HepG2 (cell line): ENCODE results near the gene ARFGEF3. TPM values are rescaled to one million over a fixed set of nuclear protein-coding genes. Genes with fewer than 3 reads are reported as not detected.

Source experiments
- ELF1 ChIP-seq: sonication (generic); formaldehyde crosslinking; IDR thresholded peaks from 2 replicates; pipeline ENCODE4 v1.4.0; 2020; ENCODE audit warnings: missing genetic modification reagents
- HMGXB4 ChIP-seq, 2 experiments: sonication (generic) in 1 of 2; formaldehyde crosslinking in 1 of 2; IDR thresholded peaks; 2 replicates each; pipeline versions ENCODE4 v1.4.0 to v1.6.1; 2018 to 2020; ENCODE audit warnings: missing genetic modification reagents in 2 of 2, borderline replicate concordance in 1 of 2, low read depth in 1 of 2, mild to moderate bottlenecking in 1 of 2, missing biosample characterization in 1 of 2
- MAFK ChIP-seq, 2 experiments: IDR thresholded peaks in 1 of 2; conservative IDR thresholded peaks in 1 of 2; 2 replicates each; pipeline ENCODE4 v1.6.1; 2011; ENCODE audit warnings: improper control_type of control experiment in 2 of 2, low read length in 2 of 2
- MED8 ChIP-seq: sonication (generic); formaldehyde crosslinking; IDR thresholded peaks from 2 replicates; pipeline ENCODE4 v1.8.1; 2023; ENCODE audit warnings: mild to moderate bottlenecking, missing genetic modification reagents; ENCODE audit not compliant: insufficient replicate concordance
- MTF1 ChIP-seq: sonication (generic); formaldehyde crosslinking; IDR thresholded peaks from 2 replicates; pipeline ENCODE4 v1.5.0; 2020; ENCODE audit warnings: missing genetic modification reagents
- NR2C2 ChIP-seq: sonication (generic); formaldehyde crosslinking; IDR thresholded peaks from 2 replicates; pipeline ENCODE4 v1.4.0; 2020; ENCODE audit warnings: missing genetic modification reagents, mild to moderate bottlenecking, moderate library complexity, borderline replicate concordance
- RFX1 ChIP-seq: fragments of 450-650 bp; IDR thresholded peaks from 2 replicates; pipeline ENCODE4 v1.6.1; 2017
- STAG1 ChIP-seq: sonication (generic); formaldehyde crosslinking; IDR thresholded peaks from 2 replicates; pipeline ENCODE4 v1.4.0; 2020; ENCODE audit warnings: missing genetic modification reagents
- TAF15 ChIP-seq: fragments of 200-400 bp; formaldehyde crosslinking; IDR thresholded peaks from one replicate; pipeline ENCODE4 v1.6.1; 2018; ENCODE audit warnings: mild to moderate bottlenecking, low read depth, low read length; ENCODE audit not compliant: poor library complexity, severe bottlenecking
- TARDBP ChIP-seq: sonication (generic); formaldehyde crosslinking; IDR thresholded peaks from 2 replicates; pipeline ENCODE4 v1.8.0; 2022; ENCODE audit warnings: mild to moderate bottlenecking, missing genetic modification reagents
- ZNF138 ChIP-seq: sonication (generic); formaldehyde crosslinking; IDR thresholded peaks from 2 replicates; pipeline ENCODE4 v1.5.0; 2020; ENCODE audit warnings: mild to moderate bottlenecking, low read depth, missing genetic modification reagents
- ZNF431 ChIP-seq: sonication (generic); formaldehyde crosslinking; IDR thresholded peaks from 2 replicates; pipeline ENCODE4 v1.9.0; 2022; ENCODE audit warnings: missing genetic modification reagents, low read depth, mild to moderate bottlenecking, borderline replicate concordance
- ZNF512 ChIP-seq: sonication (generic); formaldehyde crosslinking; IDR thresholded peaks from 2 replicates; pipeline ENCODE4 v1.4.0; 2020; ENCODE audit warnings: mild to moderate bottlenecking, missing genetic modification reagents
- ZNF563 ChIP-seq: sonication (generic); formaldehyde crosslinking; IDR thresholded peaks from 2 replicates; pipeline ENCODE4 v1.8.0; 2022; ENCODE audit warnings: mild to moderate bottlenecking, moderate library complexity, missing genetic modification reagents
- ZSCAN12 ChIP-seq: sonication (generic); formaldehyde crosslinking; IDR thresholded peaks from 2 replicates; pipeline ENCODE4 v1.9.0; 2021; ENCODE audit warnings: mild to moderate bottlenecking, missing genetic modification reagents
- polyA plus RNA-seq, 8 experiments: library from polyadenylated mRNA; depleted of rRNA in 3 of 8; stranded (reverse) in 7 of 8; unstranded in 1 of 8; fragments of >200 nt; fragmentation: Illumina TruSeq in 4 of 8; extraction: Trizol in 4 of 8; gene quantifications; 2 replicates each; pipeline versions ENCODE4 v1.2.1 to v1.2.3, GENCODE V29; 2011 to 2016; ENCODE audit warnings: low read depth in 4 of 8, missing spikeins in 1 of 8, mixed read lengths in 1 of 8; ENCODE audit not compliant: insufficient read depth in 1 of 8
- total RNA-seq, 5 experiments: library from RNA; depleted of rRNA; stranded (reverse); fragments of >200 nt; fragmentation: Illumina TruSeq; extraction: Trizol; gene quantifications; 2 replicates each; pipeline ENCODE4 v1.2.3, GENCODE V29; 2016; ENCODE audit warnings: low read depth in 1 of 5
- TF ChIP-seq, protein P1 (sequence below): sonication (generic); formaldehyde crosslinking; IDR thresholded peaks from 2 replicates; pipeline ENCODE4 v1.8.1; 2022; ENCODE audit warnings: low read depth, mild to moderate bottlenecking, missing genetic modification reagents
- TF ChIP-seq, protein P2 (sequence below), 2 experiments: IDR thresholded peaks; 2 replicates each; pipeline ENCODE4 v1.6.1; 2011 to 2012; ENCODE audit warnings: low read length in 2 of 2, borderline replicate concordance in 1 of 2, low read depth in 1 of 2, mild to moderate bottlenecking in 1 of 2, moderate library complexity in 1 of 2
- TF ChIP-seq, protein P3 (sequence below): IDR thresholded peaks from 2 replicates; pipeline ENCODE4 v1.6.1; 2016; ENCODE audit warnings: missing genetic modification reagents, missing compliant biosample characterization

Gene ARFGEF3
- total and polyA plus RNA-seq, 2 of the 13 experiments (the other 11 are each of a cell fraction or from before 2014, with no cell fraction given) = 0.60 to 2.6 TPM

DNA sequence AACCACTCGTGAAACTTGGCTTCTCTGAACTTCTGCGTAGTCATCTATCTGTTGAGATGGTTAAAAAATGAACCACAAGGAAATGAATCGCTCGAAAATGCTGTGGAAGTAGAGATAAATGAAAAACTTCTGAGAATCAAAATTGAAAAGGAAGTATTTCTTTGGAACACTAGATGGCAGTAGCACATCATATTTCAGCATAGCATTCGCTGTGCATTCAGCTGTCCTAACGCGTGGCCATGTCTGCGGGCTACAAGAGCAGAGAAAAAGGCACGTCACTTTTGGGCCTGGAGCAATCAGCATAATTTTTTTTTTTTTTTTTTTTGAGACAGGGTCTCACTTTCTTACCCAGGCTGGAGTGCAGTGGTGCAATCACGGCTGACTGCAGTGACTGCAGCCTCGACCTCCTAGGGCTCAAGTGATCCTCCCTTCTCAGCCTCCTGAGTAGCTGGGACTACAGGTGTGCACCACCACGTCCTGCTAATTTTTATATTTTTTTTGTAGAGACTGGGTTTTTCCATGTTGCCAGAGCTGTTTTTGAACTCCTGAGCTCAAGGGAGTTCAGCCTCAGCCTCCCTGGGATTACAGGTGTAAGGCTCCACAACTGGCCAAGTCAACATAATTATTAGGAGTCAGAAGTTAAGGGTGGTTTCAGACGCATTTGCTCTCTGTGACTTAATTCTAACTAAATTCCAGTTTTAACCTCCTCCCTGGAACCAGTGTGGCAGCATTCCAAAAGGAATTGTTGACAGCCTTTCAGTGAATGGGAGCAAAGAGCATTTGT, 45.7 kb upstream of the ARFGEF3 start (continued):
- TF ChIP-seq MAFK (conservative IDR thresholded peaks at IDR 0.05 in 1 of 2, IDR thresholded peaks at IDR 0.05 in 1 of 2; ENCODE audit: low read length in 2 of 2) (peak in 1 of 2 experiments; percentile 18; a peak in 1 of 4 replicates), HMGXB4 (CRISPR knock-in tag; IDR thresholded peaks at IDR 0.05; ENCODE audit: borderline replicate concordance in 1 of 2, low read depth in 1 of 2) (peak; percentile 45 to 79; a peak in 2 of 4 replicates), TAF15 (no peak), TARDBP (CRISPR knock-in tag) (no peak), ZSCAN12 (no peak), NR2C2 (CRISPR knock-in tag) (no peak), MTF1 (CRISPR knock-in tag) (no peak), STAG1 (peak; percentile 98), RFX1 (no peak), MED8 (CRISPR knock-in tag) (no peak), ZNF431 (CRISPR knock-in tag) (no peak), ZNF138 (CRISPR knock-in tag) (no peak), ZNF512 (CRISPR knock-in tag) (no peak), ZNF563 (CRISPR knock-in tag) (no peak), ELF1 (CRISPR knock-in tag) (0 out of 2 replicates have a peak, but pooled peaks have one; percentile 17)
- TF ChIP-seq, protein P1, sequence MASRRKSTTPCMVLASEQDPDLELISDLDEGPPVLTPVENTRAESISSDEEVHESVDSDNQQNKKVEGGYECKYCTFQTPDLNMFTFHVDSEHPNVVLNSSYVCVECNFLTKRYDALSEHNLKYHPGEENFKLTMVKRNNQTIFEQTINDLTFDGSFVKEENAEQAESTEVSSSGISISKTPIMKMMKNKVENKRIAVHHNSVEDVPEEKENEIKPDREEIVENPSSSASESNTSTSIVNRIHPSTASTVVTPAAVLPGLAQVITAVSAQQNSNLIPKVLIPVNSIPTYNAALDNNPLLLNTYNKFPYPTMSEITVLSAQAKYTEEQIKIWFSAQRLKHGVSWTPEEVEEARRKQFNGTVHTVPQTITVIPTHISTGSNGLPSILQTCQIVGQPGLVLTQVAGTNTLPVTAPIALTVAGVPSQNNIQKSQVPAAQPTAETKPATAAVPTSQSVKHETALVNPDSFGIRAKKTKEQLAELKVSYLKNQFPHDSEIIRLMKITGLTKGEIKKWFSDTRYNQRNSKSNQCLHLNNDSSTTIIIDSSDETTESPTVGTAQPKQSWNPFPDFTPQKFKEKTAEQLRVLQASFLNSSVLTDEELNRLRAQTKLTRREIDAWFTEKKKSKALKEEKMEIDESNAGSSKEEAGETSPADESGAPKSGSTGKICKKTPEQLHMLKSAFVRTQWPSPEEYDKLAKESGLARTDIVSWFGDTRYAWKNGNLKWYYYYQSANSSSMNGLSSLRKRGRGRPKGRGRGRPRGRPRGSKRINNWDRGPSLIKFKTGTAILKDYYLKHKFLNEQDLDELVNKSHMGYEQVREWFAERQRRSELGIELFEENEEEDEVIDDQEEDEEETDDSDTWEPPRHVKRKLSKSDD (CRISPR knock-in tag) = no peak
- TF ChIP-seq, protein P2, sequence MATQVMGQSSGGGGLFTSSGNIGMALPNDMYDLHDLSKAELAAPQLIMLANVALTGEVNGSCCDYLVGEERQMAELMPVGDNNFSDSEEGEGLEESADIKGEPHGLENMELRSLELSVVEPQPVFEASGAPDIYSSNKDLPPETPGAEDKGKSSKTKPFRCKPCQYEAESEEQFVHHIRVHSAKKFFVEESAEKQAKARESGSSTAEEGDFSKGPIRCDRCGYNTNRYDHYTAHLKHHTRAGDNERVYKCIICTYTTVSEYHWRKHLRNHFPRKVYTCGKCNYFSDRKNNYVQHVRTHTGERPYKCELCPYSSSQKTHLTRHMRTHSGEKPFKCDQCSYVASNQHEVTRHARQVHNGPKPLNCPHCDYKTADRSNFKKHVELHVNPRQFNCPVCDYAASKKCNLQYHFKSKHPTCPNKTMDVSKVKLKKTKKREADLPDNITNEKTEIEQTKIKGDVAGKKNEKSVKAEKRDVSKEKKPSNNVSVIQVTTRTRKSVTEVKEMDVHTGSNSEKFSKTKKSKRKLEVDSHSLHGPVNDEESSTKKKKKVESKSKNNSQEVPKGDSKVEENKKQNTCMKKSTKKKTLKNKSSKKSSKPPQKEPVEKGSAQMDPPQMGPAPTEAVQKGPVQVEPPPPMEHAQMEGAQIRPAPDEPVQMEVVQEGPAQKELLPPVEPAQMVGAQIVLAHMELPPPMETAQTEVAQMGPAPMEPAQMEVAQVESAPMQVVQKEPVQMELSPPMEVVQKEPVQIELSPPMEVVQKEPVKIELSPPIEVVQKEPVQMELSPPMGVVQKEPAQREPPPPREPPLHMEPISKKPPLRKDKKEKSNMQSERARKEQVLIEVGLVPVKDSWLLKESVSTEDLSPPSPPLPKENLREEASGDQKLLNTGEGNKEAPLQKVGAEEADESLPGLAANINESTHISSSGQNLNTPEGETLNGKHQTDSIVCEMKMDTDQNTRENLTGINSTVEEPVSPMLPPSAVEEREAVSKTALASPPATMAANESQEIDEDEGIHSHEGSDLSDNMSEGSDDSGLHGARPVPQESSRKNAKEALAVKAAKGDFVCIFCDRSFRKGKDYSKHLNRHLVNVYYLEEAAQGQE (IDR thresholded peaks at IDR 0.05; ENCODE audit: borderline replicate concordance in 1 of 2, low read depth in 1 of 2, low read length in 2 of 2) = no peak
- TF ChIP-seq, protein P3, sequence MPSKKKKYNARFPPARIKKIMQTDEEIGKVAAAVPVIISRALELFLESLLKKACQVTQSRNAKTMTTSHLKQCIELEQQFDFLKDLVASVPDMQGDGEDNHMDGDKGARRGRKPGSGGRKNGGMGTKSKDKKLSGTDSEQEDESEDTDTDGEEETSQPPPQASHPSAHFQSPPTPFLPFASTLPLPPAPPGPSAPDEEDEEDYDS (CRISPR knock-in tag) = peak; percentile 45; the same call in 1 of the 2 replicates
